Endothelial cell of umbilical vein (primary cell): ENCODE measurements around the gene LAMP1. TPM values are rescaled to one million over a fixed set of nuclear protein-coding genes. Genes with fewer than 3 reads are reported as not detected.

Experiments
- BruUV-seq: library from RNA; stranded (reverse); fragments of 400-500 nt; replicated peaks from 2 replicates; lab custom pipeline; 2021; lab: Mats Ljungman, UMichigan
- CTCF ChIA-PET: fragments of 300-600, 350-600 bp; sonication (Branson Sonifier 250); formaldehyde crosslinking; loops from one replicate; lab custom pipeline; 2021; ENCODE audit warnings: antibody characterized with exemption, inconsistent platforms; lab: Charles Lee
- POLR2A ChIA-PET: fragments of 300-600, 350-600 bp; sonication (Branson Sonifier 250); formaldehyde crosslinking; loops from one replicate; lab custom pipeline; 2021; ENCODE audit warnings: antibody characterized with exemption, inconsistent platforms; lab: Charles Lee
- DNase-seq: peaks from one replicate; pipeline ENCODE4 v3.0.0-alpha.2; 2011; ENCODE audit warnings: low read depth, low spot score
- FAIRE-seq: peaks from 2 replicates; lab custom pipeline; 2011; peaks lifted over from hg19 to GRCh38; lab: Jason Lieb, UNC
- H2AFZ ChIP-seq: 2 replicates; pipeline ENCODE4 v1.6.0; 2012; ENCODE audit warnings: low read depth, low read length, control low read depth, inconsistent platforms
- H3K27ac ChIP-seq: 2 replicates; pipeline ENCODE4 v1.5.1; 2011; ENCODE audit warnings: low read depth, mild to moderate bottlenecking, control low read depth, low read length, moderate library complexity; ENCODE audit not compliant: insufficient read depth
- H3K27me3 ChIP-seq, 2 experiments: 2 replicates each; pipeline versions ENCODE4 v1.6.0 to v1.6.1; 2011; ENCODE audit warnings: low read length in 2 of 2, mixed read lengths in 1 of 2; ENCODE audit not compliant: control insufficient read depth in 2 of 2, insufficient read depth in 2 of 2
- H3K36me3 ChIP-seq, 2 experiments: 2 replicates in 1 of 2; 3 replicates in 1 of 2; pipeline ENCODE4 v1.5.1; 2011; ENCODE audit warnings: low read length in 2 of 2, mild to moderate bottlenecking in 1 of 2, moderate library complexity in 1 of 2; ENCODE audit not compliant: control insufficient read depth in 2 of 2, insufficient read depth in 2 of 2; ENCODE audit errors: extremely low read depth in 1 of 2
- H3K4me1 ChIP-seq: 3 replicates; pipeline ENCODE4 v1.5.1; 2011; ENCODE audit warnings: mild to moderate bottlenecking, low read length; ENCODE audit not compliant: control insufficient read depth, insufficient read depth; ENCODE audit errors: extremely low read depth
- H3K4me2 ChIP-seq: 2 replicates; pipeline ENCODE4 v1.6.1; 2011; ENCODE audit warnings: low read length, control low read depth, mixed read lengths; ENCODE audit not compliant: insufficient read depth
- H3K4me3 ChIP-seq, 3 experiments: fragments of 200-600 bp in 1 of 3; sonication (generic), shearing (Covaris generic) in 1 of 3; replicated peaks in 1 of 3; 2 replicates each; pipeline ENCODE4 v1.5.1; 2011 to 2016; ENCODE audit warnings: control low read depth in 3 of 3, low read length in 3 of 3, mild to moderate bottlenecking in 2 of 3, inconsistent platforms in 1 of 3, low read depth in 1 of 3, moderate library complexity in 1 of 3; ENCODE audit not compliant: insufficient read depth in 1 of 3
- H3K79me2 ChIP-seq: 2 replicates; pipeline ENCODE4 v1.6.0; 2012; ENCODE audit warnings: low read length, inconsistent platforms; ENCODE audit not compliant: control insufficient read depth, insufficient read depth
- H3K9ac ChIP-seq: replicated peaks from 2 replicates; pipeline ENCODE3; 2011; ENCODE audit warnings: low read length, control low read depth; ENCODE audit not compliant: insufficient read depth; ENCODE audit errors: extremely low read depth
- H3K9me1 ChIP-seq: replicated peaks from 3 replicates; pipeline ENCODE4 v1.6.0; 2011; ENCODE audit warnings: mild to moderate bottlenecking, low read length; ENCODE audit not compliant: control insufficient read depth, insufficient read depth; ENCODE audit errors: extremely low read depth
- H3K9me3 ChIP-seq: replicated peaks from 2 replicates; pipeline ENCODE4 v1.5.1; 2012; ENCODE audit warnings: low read length, inconsistent platforms; ENCODE audit not compliant: control insufficient read depth, insufficient read depth
- H4K20me1 ChIP-seq: replicated peaks from 2 replicates; pipeline ENCODE3; 2011; ENCODE audit warnings: mild to moderate bottlenecking, low read length; ENCODE audit not compliant: control insufficient read depth, insufficient read depth; ENCODE audit errors: extremely low read depth
- EZH2 ChIP-seq: IDR thresholded peaks from 2 replicates; pipeline ENCODE4 v1.6.1; 2012; ENCODE audit warnings: borderline replicate concordance, low read depth, mild to moderate bottlenecking, moderate library complexity, low read length, inconsistent platforms; ENCODE audit not compliant: severe bottlenecking
- FOS ChIP-seq: IDR thresholded peaks from 2 replicates; pipeline ENCODE4 v1.6.1; 2011; ENCODE audit warnings: mild to moderate bottlenecking, low read length, moderate library complexity, borderline replicate concordance; ENCODE audit not compliant: insufficient read depth
- GATA2 ChIP-seq: IDR thresholded peaks from 2 replicates; pipeline ENCODE4 v1.7.0; 2011; ENCODE audit warnings: low read depth, mild to moderate bottlenecking, moderate library complexity, mixed read lengths, low read length; ENCODE audit not compliant: insufficient read length, insufficient read depth
- JUN ChIP-seq: IDR thresholded peaks from 2 replicates; pipeline ENCODE4 v1.6.1; 2011; ENCODE audit warnings: borderline replicate concordance, low read depth; ENCODE audit not compliant: insufficient read length, insufficient read depth
- MYC ChIP-seq: IDR thresholded peaks from one replicate; pipeline ENCODE4 v1.6.1; 2011; ENCODE audit warnings: mild to moderate bottlenecking, low read depth, low read length
- POLR2A ChIP-seq: IDR thresholded peaks from 2 replicates; pipeline ENCODE4 v1.6.1; 2012; ENCODE audit warnings: low read depth, mild to moderate bottlenecking, control low read depth, low read length
- POLR2AphosphoS5 ChIP-seq: IDR thresholded peaks from 2 replicates; pipeline ENCODE4 v1.6.1; 2012; ENCODE audit warnings: low read depth, mild to moderate bottlenecking, control low read depth, low read length, moderate library complexity; ENCODE audit not compliant: insufficient read depth
- dilution Hi-C: fragments of 300-500 bp; cut with MboI; formaldehyde crosslinking; loops from one replicate; pipeline ENCODE4 v1.15.0; 2019; ENCODE audit warnings: low sequenced_read_pairs; ENCODE audit not compliant: extremely low pct_ligation_motif_present
- intact Hi-C: fragments of 100-400 bp; cut with micrococcal nuclease; formaldehyde crosslinking; loops from one replicate; pipeline ENCODE4 v1.10.0; 2022
- polyA plus RNA-seq, 4 experiments: library from polyadenylated mRNA; depleted of rRNA in 3 of 4; stranded (reverse) in 3 of 4; unstranded in 1 of 4; fragments of >200 nt; gene quantifications; 2 replicates each; pipeline versions ENCODE4 v1.2.1 to v1.2.3, GENCODE V29; 2011 to 2012; ENCODE audit warnings: missing spikeins in 1 of 4
- total RNA-seq: library from RNA; stranded (reverse); gene quantifications from 2 replicates; pipeline ENCODE4 v1.2.3, GENCODE V29; 2021
- TF ChIP-seq, protein P1 (sequence below), 2 donors: IDR thresholded peaks; 1 replicate in 1 of 2; 2 replicates in 1 of 2; pipeline ENCODE4 v1.5.1; 2011; ENCODE audit warnings: low read length in 2 of 2, mild to moderate bottlenecking in 2 of 2, moderate library complexity in 2 of 2, control low read depth in 1 of 2, inconsistent platforms in 1 of 2, low read depth in 1 of 2; ENCODE audit not compliant: insufficient read depth in 1 of 2; ENCODE audit errors: extremely low read depth in 1 of 2
- TF ChIP-seq, protein P2 (sequence below): IDR thresholded peaks from 2 replicates; pipeline ENCODE4 v1.6.1; 2011; ENCODE audit not compliant: insufficient read depth, insufficient read length

The LAMP1 gene
- total and polyA plus RNA-seq, 2 donors (not counting 3 experiments of a cell fraction or from before 2014, with no cell fraction given) = 262 to 285 TPM

DNA sequence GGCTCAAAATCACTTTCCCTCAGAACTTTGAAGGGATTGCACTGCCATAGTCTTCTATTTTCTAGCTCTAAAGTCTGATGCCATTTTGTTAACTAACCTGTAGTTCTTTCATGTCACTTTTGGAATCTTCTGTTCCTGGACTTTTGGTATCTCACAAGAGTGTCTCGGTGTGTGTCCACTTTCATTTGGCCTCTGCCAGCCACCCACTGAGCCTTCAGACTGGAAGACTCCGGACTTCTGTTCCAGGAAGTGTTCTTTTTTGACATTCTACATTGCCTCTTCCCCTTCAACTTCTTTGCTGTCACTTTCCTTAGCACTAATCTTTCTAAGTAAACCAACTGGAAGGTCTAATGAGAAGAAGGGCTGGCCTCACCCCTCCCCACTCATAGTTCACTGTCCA is 25.0 kb upstream of the LAMP1 start:
- no peaks in the 10 kb centered on the region for H3K9me1 ChIP-seq
- H3K36me3 ChIP-seq = no peaks in the 10 kb centered on the region
- BruUV-seq = no TSS peak
- no peaks in the 10 kb centered on the region for H3K79me2 ChIP-seq
- TF ChIP-seq FOS = no peak
- TF ChIP-seq MYC = no peak
- no peak for TF ChIP-seq EZH2
- no peak for TF ChIP-seq POLR2AphosphoS5
- no peak for TF ChIP-seq JUN
- TF ChIP-seq GATA2 = no peak
- TF ChIP-seq, protein P1, sequence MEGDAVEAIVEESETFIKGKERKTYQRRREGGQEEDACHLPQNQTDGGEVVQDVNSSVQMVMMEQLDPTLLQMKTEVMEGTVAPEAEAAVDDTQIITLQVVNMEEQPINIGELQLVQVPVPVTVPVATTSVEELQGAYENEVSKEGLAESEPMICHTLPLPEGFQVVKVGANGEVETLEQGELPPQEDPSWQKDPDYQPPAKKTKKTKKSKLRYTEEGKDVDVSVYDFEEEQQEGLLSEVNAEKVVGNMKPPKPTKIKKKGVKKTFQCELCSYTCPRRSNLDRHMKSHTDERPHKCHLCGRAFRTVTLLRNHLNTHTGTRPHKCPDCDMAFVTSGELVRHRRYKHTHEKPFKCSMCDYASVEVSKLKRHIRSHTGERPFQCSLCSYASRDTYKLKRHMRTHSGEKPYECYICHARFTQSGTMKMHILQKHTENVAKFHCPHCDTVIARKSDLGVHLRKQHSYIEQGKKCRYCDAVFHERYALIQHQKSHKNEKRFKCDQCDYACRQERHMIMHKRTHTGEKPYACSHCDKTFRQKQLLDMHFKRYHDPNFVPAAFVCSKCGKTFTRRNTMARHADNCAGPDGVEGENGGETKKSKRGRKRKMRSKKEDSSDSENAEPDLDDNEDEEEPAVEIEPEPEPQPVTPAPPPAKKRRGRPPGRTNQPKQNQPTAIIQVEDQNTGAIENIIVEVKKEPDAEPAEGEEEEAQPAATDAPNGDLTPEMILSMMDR (IDR thresholded peaks at IDR 0.05; ENCODE audit: extremely low read depth in 1 of 2, insufficient read depth in 1 of 2, low read depth in 1 of 2, low read length in 2 of 2) = no peak
- TF ChIP-seq, protein P2, sequence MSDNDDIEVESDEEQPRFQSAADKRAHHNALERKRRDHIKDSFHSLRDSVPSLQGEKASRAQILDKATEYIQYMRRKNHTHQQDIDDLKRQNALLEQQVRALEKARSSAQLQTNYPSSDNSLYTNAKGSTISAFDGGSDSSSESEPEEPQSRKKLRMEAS = no peak
- no peak for TF ChIP-seq POLR2A
- H3K27ac ChIP-seq = no peak overlapping the region
- ChIA-PET POLR2A (interaction anchor here (0.6 kb wide), 1 partner anchor 36 kb away, joined by 4 read pairs; no protein-coding TSS in a partner anchor), CTCF (interaction anchor here (1.4 to 3.0 kb wide), 2 partner anchors 122 to 290 kb away, joined by 3 to 10 read pairs; no protein-coding TSS in a partner anchor)
- H3K9ac ChIP-seq = no peak overlapping the region
- intact Hi-C loops (loop anchor here (10.0 kb wide), 1 partner anchor 293 kb away; no protein-coding TSS in a partner anchor), dilution Hi-C loops (no loop called here)
- H2AFZ ChIP-seq = no peak overlapping the region
- no peak overlapping the region for H3K4me2 ChIP-seq
- H3K4me3 ChIP-seq = no peak overlapping the region
- H3K27me3 ChIP-seq = no peaks in the 10 kb centered on the region
- DNase-seq = no peak
- FAIRE-seq = no peak
- H4K20me1 ChIP-seq = no peaks in the 10 kb centered on the region
- no peaks in the 10 kb centered on the region for H3K9me3 ChIP-seq
- no peaks in the 10 kb centered on the region for H3K4me1 ChIP-seq
